NB4 (cell line): ENCODE data around the gene ENTPD6.

Source experiments
- MYC ChIP-seq: IDR thresholded peaks from 2 replicates; pipeline ENCODE4 v1.6.1; 2011; ENCODE audit warnings: low read depth, low read length
- POLR2A ChIP-seq: IDR thresholded peaks from 2 replicates; pipeline ENCODE4 v1.6.1; 2011; ENCODE audit warnings: mild to moderate bottlenecking; ENCODE audit not compliant: insufficient read length; ENCODE audit errors: extremely low read depth
- TF ChIP-seq, protein P1 (sequence below): IDR thresholded peaks from one replicate; pipeline ENCODE4 v1.5.1; 2012; ENCODE audit warnings: low read depth, low read length
- TF ChIP-seq, protein P2 (sequence below): IDR thresholded peaks from 2 replicates; pipeline ENCODE4 v1.6.1; 2011; ENCODE audit warnings: low read depth, low read length

DNA sequence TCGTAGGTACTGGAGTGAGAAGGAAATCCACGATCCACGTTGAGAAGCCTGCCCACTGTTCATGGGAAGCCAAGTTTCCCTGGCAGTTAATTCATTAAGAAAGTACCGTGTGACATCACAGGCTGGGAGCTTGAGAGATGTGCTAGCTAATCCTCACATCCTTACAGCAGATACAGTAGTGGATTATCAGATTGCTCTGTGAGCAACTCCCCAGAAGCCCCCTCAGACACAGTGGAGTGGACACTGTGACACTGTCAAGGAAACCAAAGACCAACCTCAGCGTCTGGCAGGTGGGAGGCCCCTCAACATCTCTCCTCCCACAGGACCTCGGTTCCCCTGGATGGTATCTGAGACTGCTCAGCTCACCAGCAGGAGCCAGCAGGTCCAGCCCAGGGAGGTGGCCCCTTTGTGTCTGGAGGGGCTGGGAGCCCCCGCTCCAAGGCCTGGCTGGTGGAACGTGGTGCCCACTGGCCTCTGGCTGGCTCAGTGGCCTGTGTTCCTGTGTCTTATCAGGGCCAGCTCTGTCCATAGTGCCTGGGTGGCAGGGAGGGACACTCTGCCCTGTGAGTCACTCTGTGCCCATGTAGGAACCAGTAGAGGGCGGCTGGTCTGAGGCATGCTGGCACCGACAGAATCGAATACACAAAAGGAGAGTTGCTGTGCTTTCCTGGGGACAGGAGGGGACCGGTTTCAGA is 59.6 kb downstream of the ENTPD6 start:
- TF ChIP-seq, protein P1, sequence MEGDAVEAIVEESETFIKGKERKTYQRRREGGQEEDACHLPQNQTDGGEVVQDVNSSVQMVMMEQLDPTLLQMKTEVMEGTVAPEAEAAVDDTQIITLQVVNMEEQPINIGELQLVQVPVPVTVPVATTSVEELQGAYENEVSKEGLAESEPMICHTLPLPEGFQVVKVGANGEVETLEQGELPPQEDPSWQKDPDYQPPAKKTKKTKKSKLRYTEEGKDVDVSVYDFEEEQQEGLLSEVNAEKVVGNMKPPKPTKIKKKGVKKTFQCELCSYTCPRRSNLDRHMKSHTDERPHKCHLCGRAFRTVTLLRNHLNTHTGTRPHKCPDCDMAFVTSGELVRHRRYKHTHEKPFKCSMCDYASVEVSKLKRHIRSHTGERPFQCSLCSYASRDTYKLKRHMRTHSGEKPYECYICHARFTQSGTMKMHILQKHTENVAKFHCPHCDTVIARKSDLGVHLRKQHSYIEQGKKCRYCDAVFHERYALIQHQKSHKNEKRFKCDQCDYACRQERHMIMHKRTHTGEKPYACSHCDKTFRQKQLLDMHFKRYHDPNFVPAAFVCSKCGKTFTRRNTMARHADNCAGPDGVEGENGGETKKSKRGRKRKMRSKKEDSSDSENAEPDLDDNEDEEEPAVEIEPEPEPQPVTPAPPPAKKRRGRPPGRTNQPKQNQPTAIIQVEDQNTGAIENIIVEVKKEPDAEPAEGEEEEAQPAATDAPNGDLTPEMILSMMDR, result no peak
- TF ChIP-seq POLR2A, result no peak
- TF ChIP-seq, protein P2, sequence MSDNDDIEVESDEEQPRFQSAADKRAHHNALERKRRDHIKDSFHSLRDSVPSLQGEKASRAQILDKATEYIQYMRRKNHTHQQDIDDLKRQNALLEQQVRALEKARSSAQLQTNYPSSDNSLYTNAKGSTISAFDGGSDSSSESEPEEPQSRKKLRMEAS, result no peak
- no peak for TF ChIP-seq MYC
